ENCODE results near the gene FBXO45.
"Not testable (repeated sequence)": the region's sequence is repeated elsewhere in the genome, so short reads cannot be mapped to it uniquely, and the experiment has no call there.

FBXO45 gene, protein sequence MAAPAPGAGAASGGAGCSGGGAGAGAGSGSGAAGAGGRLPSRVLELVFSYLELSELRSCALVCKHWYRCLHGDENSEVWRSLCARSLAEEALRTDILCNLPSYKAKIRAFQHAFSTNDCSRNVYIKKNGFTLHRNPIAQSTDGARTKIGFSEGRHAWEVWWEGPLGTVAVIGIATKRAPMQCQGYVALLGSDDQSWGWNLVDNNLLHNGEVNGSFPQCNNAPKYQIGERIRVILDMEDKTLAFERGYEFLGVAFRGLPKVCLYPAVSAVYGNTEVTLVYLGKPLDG

DNA sequence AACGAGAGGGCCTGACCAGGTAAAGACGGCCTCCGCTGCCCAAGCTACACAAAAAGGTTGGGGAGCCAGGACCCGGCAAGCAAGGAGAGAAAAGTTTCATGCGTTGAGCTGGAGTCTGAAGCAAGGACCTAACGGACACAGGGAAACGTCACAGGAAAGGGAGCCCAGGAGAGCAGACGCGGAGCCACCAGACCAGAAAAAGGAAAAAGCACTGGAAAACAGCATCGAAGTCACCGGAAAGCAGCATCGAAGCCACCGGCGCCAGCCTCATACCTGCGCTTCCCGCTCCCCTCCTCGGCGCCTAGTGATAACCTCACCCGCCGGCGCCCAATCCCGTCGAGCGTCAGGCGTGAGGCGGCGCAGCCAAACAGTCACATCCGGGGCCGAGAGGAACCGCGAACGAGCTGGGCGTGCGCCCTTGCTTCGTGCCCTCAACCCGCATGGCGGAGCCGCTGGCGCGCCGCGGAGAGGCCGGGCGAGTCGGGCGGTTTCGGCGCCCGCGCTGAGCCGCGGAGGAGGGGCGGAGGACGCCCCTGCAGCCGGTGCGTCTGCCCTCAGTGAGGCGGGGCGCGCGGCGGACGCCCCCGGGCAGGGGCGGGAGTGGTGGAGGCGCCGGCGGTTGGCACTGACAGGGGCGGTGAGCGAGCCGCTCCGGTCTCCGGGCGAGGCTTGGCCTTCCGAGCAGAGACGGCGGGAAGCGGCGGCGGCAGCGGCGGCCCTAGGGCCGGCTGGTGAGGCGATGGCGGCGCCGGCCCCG lies at the start of gene FBXO45, which contains the start of gene WDR53:
Gene FBXO45, plus strand, starts transcription at position 415 of the 757 bp plus-strand sequence. Its CDS starts 325 bp downstream, at position 740.
Gene WDR53, minus strand, starts transcription at position 309 of the 757 bp plus-strand sequence. CDS start 7,079 bp downstream, outside the sequence.
- Histone ChIP-seq H2AFZ (ENCODE audit: low read depth, low read length) (peak within 1 kb of the TSS; percentile 100), H3K4me1 (ENCODE audit: insufficient read depth, low read length) (peaks cover 61% of the 10 kb centered on the region), H3K27me3 (ENCODE audit: insufficient read depth, low read length, poor library complexity) (no peaks in the 10 kb centered on the region), H4K20me1 (ENCODE audit: insufficient read depth, low read length) (peaks cover 3% of the 10 kb centered on the region; the same call in 1 of the 2 replicates), H3K27ac (ENCODE audit: low read length) (peak within 1 kb of the TSS; percentile 95), H3K9ac (ENCODE audit: low read depth, low read length) (peak within 1 kb of the TSS; percentile 82), H3K4me3 (ENCODE audit: low read depth in 1 of 2, low read length in 2 of 2) (peak within 1 kb of the TSS; percentile 84 to 98), H3K4me2 (ENCODE audit: insufficient read depth, low read length) (peak within 1 kb of the TSS; percentile 89), H3K9me3 (ENCODE audit: insufficient read depth, low read length, severe bottlenecking) (no peaks in the 10 kb centered on the region), H3K79me2 (ENCODE audit: insufficient read depth, low read length) (peaks cover 86% of the 10 kb centered on the region), H3K36me3 (ENCODE audit: insufficient read depth, low read length) (peaks cover 16% of the 10 kb centered on the region)
- DNase-seq = peak; percentile 96
- ATAC-seq (ENCODE audit: insufficient read depth, low read depth) = peak; percentile 95
- no peak for TF ChIP-seq EZH2 (IDR thresholded peaks at IDR 0.05; ENCODE audit: borderline replicate concordance, low read depth, low read length, severe bottlenecking)
- TF ChIP-seq, protein P1, sequence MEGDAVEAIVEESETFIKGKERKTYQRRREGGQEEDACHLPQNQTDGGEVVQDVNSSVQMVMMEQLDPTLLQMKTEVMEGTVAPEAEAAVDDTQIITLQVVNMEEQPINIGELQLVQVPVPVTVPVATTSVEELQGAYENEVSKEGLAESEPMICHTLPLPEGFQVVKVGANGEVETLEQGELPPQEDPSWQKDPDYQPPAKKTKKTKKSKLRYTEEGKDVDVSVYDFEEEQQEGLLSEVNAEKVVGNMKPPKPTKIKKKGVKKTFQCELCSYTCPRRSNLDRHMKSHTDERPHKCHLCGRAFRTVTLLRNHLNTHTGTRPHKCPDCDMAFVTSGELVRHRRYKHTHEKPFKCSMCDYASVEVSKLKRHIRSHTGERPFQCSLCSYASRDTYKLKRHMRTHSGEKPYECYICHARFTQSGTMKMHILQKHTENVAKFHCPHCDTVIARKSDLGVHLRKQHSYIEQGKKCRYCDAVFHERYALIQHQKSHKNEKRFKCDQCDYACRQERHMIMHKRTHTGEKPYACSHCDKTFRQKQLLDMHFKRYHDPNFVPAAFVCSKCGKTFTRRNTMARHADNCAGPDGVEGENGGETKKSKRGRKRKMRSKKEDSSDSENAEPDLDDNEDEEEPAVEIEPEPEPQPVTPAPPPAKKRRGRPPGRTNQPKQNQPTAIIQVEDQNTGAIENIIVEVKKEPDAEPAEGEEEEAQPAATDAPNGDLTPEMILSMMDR (IDR thresholded peaks at IDR 0.05; ENCODE audit: borderline replicate concordance, extremely low read depth, low read length, poor library complexity, severe bottlenecking) = no peak

DNA sequence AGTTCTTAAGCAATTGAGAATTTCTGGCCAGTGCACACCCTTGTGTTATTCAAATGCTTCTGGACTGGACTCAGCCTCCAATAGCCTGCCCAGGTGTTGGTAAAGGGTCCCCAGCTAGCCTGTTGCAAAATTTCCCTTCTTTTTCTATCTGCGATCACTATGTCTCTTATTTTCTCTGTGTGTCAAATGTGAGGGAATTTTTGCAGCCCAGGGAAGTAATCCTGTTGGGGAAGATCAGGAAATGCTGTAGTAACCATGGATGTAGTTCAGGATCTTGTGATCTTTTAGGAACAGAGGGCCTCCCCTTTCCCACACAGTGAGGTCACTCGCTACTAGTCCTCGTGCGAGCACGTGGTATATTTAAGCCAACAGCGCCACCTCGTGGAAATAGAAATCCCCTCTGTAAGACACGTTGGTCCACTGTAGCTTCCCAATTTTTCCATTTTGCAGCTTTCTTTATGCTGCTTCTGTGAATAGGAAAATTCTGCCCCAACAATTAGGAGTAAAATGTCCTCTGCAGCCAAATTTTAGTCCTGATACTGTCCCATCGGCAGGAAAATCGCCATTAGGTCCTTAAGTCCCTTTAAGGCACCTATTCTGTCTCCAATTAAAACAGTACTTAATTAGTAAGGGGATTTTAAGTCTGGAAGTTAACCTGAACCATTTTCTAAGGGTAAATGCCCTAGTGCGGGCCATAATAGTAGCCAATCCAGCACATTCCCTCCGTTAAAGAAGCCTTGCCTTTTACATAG lies 49.3 kb upstream of the FBXO45 start:
- H3K9ac ChIP-seq (ENCODE audit: low read depth, low read length) = no peak overlapping the region

DNA sequence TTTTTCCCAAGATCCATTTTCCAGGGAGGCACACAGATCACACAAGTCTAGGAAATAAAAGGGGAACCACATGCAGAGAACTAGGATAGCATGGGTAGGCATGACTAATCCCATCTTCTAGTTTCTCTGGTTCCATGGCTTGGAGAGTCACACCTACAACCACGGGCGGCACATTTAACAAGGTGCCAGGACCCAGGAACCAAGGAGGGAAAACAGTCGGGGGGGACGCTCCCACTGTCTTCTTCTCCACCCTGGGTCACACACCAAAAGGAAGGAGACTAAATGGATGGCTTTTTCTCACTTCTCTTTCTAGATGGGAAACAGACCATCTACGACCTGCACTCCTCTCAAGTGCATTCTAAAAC lies 48.8 kb upstream of the FBXO45 start:
- Histone ChIP-seq H3K27me3 (ENCODE audit: insufficient read depth, low read length, poor library complexity) (no peaks in the 10 kb centered on the region), H3K79me2 (ENCODE audit: insufficient read depth, low read length) (no peaks in the 10 kb centered on the region), H4K20me1 (ENCODE audit: insufficient read depth, low read length) (no peaks in the 10 kb centered on the region), H3K9ac (ENCODE audit: low read depth, low read length) (no peak overlapping the region), H3K4me2 (ENCODE audit: insufficient read depth, low read length) (no peak overlapping the region), H2AFZ (ENCODE audit: low read depth, low read length) (no peak overlapping the region), H3K9me3 (ENCODE audit: insufficient read depth, low read length, severe bottlenecking) (peaks cover 47% of the 10 kb centered on the region), H3K4me3 (ENCODE audit: low read depth in 1 of 2, low read length in 2 of 2) (no peak overlapping the region), H3K36me3 (ENCODE audit: insufficient read depth, low read length) (no peaks in the 10 kb centered on the region), H3K4me1 (ENCODE audit: insufficient read depth, low read length) (no peaks in the 10 kb centered on the region), H3K27ac (ENCODE audit: low read length) (no peak overlapping the region)
- ATAC-seq (ENCODE audit: insufficient read depth, low read depth) (no peak), DNase-seq (peak; percentile 62)
- TF ChIP-seq, protein P1 (IDR thresholded peaks at IDR 0.05; ENCODE audit: borderline replicate concordance, extremely low read depth, low read length, poor library complexity, severe bottlenecking) = no peak
- no peak for TF ChIP-seq EZH2 (IDR thresholded peaks at IDR 0.05; ENCODE audit: borderline replicate concordance, low read depth, low read length, severe bottlenecking)

More for the DNA sequence above, 49.3 kb upstream of the FBXO45 start:
- H3K27me3 ChIP-seq (ENCODE audit: insufficient read depth, low read length, poor library complexity) = no peaks in the 10 kb centered on the region
- H3K79me2 ChIP-seq (ENCODE audit: insufficient read depth, low read length) = no peaks in the 10 kb centered on the region
- H3K4me1 ChIP-seq (ENCODE audit: insufficient read depth, low read length) = no peaks in the 10 kb centered on the region
- no peak overlapping the region for H3K27ac ChIP-seq (ENCODE audit: low read length)
- no peak for ATAC-seq (ENCODE audit: insufficient read depth, low read depth)
- H4K20me1 ChIP-seq (ENCODE audit: insufficient read depth, low read length) = no peaks in the 10 kb centered on the region
- TF ChIP-seq EZH2 (IDR thresholded peaks at IDR 0.05; ENCODE audit: borderline replicate concordance, low read depth, low read length, severe bottlenecking) = no peak
- TF ChIP-seq, protein P1 (IDR thresholded peaks at IDR 0.05; ENCODE audit: borderline replicate concordance, extremely low read depth, low read length, poor library complexity, severe bottlenecking) = peak; percentile 40
- H3K9me3 ChIP-seq (ENCODE audit: insufficient read depth, low read length, severe bottlenecking) = peaks cover 47% of the 10 kb centered on the region
- no peaks in the 10 kb centered on the region for H3K36me3 ChIP-seq (ENCODE audit: insufficient read depth, low read length)
- DNase-seq = peak; percentile 31
- H3K4me3 ChIP-seq (ENCODE audit: low read depth in 1 of 2, low read length in 2 of 2) = no peak overlapping the region
- no peak overlapping the region for H2AFZ ChIP-seq (ENCODE audit: low read depth, low read length)
- H3K4me2 ChIP-seq (ENCODE audit: insufficient read depth, low read length) = no peak overlapping the region

DNA sequence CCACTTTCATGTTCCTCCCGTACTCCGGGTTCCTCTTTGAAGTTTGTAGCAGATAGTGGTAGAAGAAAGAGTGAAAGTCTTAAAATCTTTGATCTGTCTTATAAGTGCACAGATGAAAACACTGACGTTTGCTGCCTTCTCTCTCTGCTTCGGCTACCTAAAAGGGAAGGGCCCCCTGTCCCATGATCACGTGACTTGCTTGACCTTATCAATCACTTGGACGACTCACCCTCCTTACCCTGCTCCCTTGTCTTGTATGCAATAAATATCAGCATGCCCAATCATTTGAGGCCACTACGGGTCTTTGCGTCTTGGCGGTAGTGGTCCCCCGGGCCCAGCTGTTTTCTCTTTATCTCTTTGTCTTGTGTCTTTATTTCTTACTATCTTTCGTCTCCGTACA lies 47.2 kb upstream of the FBXO45 start:
- H3K27ac ChIP-seq (ENCODE audit: low read length); H3K9ac ChIP-seq (ENCODE audit: low read depth, low read length); H4K20me1 ChIP-seq (ENCODE audit: insufficient read depth, low read length); H3K4me2 ChIP-seq (ENCODE audit: insufficient read depth, low read length); H3K4me1 ChIP-seq (ENCODE audit: insufficient read depth, low read length); H2AFZ ChIP-seq (ENCODE audit: low read depth, low read length); ATAC-seq (ENCODE audit: insufficient read depth, low read depth); H3K4me3 ChIP-seq (ENCODE audit: low read depth in 1 of 2, low read length in 2 of 2); DNase-seq; H3K79me2 ChIP-seq (ENCODE audit: insufficient read depth, low read length); H3K36me3 ChIP-seq (ENCODE audit: insufficient read depth, low read length); H3K27me3 ChIP-seq (ENCODE audit: insufficient read depth, low read length, poor library complexity): not testable (repeated sequence)
- H3K9me3 ChIP-seq (ENCODE audit: insufficient read depth, low read length, severe bottlenecking) = peaks cover 45% of the 10 kb centered on the region
